Measurements from ENCODE around the gene CTDNEP1.
A peak's percentile ranks its signal among the peaks of the same experiment; 100 is the strongest.

The CTDNEP1 gene

DNA sequence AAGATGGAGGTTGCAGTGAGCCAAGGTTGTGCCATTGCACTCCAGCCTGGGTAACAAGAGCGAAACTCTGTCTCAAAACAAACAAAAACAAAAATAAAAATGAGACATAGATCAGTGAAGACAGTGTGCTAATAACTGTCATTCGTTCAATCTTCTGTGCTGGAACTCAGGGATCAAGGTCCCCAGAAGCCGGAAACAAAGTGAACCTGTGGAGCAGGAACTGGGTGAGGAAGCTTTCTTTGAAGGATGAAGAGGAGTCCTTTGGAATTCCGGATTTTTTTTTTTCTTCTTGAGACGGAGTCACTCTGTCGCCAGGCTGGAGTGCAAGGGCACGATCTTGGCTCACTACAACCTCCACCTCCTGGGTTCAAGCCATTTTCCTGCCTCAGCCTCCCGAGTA, 27.9 kb upstream of the CTDNEP1 start:
- no peak for DNase-seq

DNA sequence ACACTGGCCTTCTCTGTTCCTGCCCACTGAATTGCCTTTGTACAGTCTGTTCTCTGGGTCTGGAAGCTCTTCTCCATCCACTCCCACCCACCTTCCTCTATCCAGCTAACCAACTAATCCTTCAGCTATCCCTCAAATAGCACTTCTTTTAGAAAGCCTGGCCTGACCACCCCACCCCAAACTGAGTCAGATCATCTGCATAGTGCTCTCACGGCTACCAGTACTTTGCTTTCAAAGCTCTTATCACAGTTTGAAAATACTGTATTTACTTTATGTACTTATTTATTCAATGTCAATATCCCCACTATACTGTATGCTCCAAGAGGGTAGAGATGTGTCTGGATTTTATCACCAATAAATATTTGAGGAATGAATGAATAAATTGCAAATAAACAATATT, 15.2 kb upstream of the CTDNEP1 start:
- no peak for DNase-seq

DNA sequence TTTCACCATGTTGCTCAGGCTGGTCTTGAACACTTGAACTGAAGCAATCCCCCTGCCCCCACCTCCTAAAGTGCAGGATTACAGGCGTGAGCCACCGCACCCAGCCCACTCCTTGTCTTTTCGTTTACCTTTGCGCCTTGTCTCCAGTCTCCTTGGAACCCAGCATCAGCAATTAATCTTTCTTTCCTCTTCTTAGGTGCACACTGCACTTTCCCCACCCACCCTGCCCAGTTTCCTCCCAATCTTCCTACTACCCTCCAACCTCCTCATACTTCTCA, 12.2 kb upstream of the CTDNEP1 start:
- DNase-seq = no peak

DNA sequence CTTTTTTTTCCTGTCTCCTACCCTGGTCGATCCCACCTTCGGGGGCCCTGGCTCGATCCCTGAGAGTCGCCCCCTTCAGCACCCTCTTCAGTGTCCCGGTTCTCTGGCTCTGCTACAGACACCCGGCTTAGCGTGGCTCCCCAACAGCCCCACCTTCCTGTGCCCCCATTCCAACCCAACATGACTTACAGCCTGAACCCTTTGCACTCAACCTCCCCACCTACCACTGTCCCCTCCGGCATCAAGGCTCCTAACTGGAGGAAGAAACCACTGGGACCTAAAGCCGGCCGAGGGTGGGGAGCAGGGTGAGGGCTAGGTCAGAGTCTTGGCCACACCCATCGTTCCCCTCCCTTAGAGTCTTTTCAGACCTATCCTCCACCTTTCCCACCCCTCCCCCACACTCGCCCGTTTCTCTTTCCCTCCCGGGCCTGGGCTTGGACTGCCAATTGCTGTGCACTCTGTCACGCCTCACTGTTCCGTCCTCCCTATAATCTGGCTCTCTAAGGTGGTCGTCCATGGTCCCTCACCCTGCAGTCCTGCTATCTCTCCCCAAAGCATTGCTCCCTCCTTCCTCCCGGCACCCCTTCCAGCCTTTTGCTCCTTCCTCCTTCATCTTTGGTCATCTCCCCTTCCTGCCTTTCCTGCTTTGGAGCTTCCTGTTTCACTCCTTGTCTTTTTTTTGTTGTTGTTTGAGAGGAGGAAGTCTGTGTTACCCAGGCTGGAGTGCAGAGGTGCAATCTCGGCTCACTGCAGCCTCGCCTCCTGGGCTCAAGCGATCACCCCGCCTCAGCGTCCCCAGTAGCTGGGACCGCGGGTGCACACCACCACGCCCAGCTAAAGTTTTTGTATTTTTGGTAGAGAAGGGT, 11.6 kb upstream of the CTDNEP1 start:
- peak; percentile 69 for DNase-seq

DNA sequence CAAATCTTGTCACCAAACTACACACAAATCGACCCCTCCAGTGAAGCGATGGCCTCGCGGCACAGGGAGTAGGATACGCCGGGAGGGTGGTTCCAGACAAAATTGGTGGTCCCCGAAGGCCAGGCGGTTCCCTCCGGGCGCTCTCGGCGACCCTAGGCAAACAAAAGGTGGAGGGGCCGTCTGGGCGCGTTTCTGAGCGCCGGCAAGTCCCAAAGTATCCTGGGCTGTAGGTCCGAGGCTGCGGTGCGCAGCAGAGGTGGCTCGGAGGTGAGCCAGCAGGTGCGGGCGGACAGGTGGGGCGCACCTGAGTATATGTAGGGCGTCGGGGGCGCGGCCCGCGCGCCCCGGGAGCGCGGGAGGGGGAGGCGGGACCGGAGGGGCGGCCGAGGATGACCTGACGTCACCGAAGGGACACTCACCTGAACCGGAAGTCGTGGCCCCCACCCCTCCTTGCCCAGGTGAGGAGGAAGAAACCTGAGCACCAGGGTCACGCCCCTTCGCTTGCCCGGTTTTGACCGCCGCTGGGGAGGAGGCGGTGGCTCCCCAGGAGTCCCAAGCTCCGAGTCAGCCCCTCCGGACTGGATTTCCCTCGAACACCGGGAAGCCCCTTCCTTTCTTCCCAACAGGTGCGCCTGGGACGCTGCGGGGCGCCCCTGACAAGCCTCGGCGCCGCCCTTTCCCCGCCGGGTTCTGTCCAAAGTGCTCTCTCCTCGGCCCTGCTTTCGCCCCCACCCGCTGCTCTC, 10.8 kb upstream of the CTDNEP1 start, which contains the start of gene CLDN7:
TSS of gene CLDN7 (minus strand) at position 287 of the 743 bp plus-strand sequence. CDS start 435 bp downstream, outside the sequence.
- DNase-seq = peak; percentile 96

DNA sequence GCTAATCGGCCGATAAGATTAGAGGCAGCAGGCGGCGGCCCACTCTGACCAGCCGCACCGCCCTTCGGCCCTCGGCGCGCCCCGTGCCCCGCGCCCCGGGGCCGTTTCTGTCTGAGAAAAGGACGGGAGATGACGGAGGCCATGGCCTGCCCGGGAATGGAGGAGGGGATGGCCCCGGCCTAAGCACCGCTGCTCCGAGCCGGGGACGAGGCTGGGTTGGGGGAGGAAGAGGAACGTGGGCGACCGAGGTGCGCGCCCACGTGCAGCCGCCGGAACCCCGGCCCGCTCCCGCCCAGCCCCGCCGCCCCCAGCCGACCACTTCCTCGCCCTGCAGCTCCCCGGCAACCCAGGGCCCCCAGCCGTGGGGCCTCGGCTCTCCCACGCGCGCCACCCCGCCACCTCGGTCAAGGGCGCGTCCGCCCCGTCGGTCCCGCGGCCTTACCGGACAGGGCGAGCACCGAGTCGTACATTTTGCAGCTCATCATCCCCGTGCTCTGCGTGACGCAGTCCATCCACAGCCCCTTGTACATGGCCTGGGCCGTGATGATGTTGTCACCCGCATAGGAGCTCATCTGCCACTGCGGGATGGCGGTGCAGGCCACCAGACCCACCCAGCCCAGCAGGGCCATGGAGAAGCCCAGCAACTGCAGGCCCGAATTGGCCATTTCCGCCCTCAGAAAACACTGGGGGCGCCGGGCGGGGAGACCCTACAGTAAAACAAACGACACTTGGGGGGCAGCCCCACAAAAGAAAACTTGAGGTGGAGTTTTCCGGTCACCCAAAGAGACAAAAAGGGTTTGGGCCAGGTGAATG, 10.1 kb upstream of the CTDNEP1 start:
- no peak for DNase-seq

DNA sequence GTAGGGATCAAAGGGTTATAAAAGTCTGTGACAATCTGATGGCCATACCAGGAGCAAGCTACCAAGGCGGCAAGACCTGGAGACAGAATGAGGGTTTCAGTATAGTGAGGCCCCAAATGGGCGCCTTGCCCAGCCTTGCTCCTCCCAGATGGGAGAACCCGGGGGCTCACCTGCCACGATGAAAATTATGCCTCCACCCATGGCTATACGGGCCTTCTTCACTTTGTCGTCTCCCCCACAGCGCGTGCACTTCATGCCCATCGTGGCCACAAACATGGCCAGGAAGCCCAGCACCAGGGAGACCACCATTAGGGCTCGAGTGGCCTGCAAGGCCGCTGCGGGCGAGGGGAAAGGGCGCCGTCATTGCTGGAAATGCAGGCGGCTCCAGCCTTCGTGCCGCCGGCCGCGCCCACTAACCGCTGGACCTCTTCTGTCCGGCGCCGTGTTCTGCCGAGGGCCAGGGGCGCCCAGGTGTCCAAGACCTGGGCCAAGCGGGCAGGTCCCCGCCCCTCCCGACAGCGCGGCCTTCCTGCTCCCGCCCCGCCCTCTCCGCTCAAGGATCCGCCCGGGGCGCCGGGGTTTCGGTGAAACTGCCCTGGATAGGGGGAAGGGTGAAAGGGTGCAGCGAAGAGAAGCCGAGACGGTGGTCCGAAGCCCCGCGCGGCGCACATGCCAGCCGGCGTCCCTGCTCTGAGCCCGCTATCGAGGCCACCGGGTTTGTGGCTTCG, 9.3 kb upstream of the CTDNEP1 start:
- DNase-seq = peak; percentile 73

DNA sequence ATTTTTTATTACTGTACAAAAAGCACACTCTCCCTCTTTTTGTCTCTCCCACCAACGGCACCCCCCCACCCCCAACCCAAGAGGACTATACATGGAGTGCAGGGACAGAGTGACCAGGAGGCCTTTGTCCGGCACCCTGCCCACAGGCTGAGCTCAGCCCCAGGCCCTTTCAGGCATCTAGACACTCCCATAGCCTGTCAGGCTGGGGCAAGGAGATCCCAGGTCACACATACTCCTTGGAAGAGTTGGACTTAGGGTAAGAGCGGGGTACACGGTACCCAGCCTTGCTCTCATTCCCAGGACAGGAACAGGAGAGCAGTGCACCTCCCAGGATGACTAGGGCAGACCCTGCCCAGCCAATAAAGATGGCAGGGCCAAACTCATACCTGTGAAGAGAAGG, 8.6 kb upstream of the CTDNEP1 start:
- no peak for DNase-seq

DNA sequence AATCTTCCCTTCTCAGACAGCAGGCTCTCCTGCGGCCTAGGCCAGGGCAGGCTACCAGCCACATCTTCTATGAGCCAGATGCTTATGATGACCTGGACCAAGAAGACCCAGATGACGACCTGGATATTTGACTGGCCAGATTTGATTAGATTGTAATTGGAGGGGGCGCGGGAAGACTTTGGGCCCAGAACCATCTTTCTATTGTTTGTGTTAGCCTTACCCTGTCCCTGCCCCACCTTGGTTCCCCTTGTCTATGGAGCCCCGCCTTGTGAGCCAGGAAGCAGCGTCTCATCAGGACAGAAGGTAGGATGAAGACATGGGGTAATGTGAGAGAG, 8.0 kb upstream of the CTDNEP1 start:
- DNase-seq = no peak

DNA sequence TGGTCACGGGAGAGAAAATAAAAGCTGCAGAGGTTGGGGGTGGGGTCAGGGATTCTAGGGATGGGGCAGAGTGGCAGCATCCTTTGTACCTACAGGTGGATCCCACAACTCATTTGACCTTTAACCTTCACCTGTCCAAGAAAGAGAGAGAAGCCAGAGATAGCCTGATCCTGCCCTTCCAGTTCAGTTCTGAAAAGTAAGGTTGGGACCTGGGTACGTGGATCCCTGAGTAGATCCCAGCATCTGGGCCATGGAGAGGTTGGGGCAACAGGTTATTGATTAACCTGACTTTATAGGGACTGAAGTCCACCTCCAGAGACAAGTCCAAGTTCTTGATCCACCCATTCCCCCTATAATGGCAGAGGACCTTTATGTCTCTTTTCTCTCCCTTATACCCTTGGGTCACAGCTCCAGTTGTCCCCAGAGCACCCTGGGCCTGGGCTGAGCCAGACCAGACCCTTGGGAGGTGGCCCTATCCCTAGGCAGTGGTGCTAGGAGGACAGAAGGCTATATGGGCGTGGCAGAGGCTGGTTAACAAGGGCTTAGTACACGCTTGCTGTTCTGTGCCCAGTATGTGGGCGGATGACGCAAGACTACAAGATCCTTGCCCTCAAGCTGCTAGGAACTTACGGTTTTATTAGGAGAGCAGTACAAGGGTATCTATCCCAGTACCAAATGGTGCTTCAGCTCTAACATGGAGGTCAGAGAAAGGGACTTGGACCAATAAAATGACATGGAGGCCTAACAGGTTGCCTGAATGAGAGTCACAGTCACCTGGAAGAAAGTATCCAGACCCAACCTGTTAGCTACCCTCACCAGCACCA, 7.4 kb upstream of the CTDNEP1 start:
- no peak for DNase-seq

DNA sequence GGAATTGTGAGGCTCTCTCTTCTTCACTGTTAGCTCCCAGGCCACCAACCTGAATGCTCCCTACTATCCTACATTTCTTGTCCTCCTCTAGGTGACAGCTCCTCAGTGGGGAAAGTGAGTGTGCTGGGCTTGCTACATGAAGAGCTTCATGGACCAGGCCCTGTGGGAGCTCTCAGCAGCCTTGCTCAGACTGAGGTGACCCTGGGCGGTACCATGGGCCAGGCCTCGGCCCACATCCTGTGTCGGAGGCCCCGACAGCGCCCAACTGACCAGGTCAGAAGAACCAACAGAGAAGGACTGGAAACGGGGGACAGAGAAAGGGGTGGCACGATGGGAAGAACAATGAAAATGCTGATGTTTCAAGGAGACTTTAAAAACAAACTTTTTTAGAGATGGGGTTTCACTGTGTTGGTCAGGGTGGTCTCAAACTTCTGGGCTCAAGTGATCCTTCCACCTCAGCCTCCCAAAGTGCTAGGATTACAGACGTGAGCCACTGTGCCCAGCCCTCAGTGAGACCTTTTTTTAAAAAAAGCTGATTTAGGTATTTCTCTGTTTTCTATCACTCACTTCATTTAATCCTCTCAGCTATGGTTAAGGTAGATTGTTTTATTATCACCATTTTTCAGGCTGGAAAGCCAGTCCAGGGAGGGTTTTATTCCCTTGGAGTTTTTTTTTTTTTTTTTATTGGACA, 5.4 kb upstream of the CTDNEP1 start:
- no peak for DNase-seq

DNA sequence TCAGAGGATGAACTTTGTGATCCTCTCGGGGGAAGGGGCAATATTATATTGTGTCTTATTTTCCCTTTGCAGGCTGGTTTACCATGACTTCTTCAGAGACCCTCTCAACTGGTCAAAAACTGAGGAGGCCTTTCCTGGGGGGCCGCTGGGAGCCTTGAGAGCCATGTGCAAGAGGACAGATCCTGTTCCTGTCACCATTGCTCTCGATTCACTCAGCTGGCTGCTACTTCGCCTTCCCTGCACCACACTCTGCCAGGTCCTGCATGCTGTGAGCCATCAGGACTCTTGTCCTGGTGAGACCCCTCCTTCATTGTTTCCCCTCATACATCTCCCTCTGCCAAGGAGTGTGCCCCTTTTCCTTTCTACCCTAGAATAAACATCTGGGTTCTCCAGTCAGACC, 3.0 kb upstream of the CTDNEP1 start:
- DNase-seq = no peak

DNA sequence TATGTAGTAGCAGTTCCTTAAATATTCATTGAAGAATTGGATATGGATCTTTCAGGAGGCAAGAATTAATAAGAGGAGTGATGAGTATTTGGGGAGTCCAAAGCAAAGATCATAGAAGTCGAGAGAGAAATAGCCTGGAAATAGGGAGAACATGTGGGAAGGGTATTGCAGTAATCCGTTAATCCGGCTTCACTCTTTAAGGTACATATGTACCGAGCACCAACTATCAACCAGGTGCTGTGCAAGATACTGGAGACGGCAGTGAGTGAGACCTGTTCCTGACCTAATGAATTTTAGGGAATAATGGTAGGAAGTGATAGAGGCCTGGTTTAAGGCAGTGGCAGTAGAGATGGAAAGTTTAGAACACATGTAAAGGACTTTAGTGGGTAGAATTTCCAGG, 1.5 kb upstream of the CTDNEP1 start:
- no peak for DNase-seq

DNA sequence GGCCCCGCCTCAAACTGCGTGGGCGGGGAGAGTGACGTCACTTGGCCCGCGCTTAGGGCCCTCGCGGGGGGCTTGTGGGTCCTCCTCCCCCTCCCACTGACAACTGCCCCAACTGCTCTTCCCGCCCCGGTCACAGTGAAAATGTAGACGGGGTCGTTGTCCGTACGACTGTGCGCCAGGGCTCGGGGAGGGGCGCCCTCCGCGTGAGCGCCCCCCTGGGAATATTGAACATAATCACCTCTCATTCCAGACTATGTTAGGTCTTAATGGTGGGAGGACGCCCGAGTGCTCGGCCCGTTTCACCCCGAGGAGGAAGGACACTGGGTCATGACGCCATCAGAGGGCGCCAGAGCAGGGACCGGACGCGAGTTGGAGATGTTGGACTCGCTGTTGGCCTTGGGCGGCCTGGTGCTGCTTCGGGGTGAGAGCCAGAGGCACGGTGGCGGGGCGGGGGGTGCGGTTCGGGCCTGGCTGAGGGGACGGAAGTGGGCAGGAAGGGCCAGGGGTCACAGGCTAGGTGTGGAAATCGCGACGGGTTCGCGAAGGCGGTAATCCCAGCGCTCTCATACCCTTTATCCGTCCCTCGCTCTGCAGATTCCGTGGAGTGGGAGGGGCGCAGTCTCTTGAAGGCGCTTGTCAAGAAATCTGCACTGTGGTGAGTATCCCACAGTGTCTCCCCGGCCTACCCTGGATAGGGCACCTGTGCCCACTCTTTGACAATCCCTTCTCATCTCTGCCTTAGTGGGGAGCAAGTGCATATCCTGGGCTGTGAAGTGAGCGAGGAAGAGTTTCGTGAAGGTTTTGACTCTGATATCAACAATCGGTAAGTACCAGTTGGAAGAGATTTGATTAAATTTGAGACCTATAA, 876 bp upstream of the CTDNEP1 start, which contains the start of gene ELP5:
TSS of gene ELP5 (plus strand) at position 40 of the 868 bp plus-strand sequence. CDS start at position 376, 336 bp downstream.
- peak; percentile 89 for DNase-seq

DNA sequence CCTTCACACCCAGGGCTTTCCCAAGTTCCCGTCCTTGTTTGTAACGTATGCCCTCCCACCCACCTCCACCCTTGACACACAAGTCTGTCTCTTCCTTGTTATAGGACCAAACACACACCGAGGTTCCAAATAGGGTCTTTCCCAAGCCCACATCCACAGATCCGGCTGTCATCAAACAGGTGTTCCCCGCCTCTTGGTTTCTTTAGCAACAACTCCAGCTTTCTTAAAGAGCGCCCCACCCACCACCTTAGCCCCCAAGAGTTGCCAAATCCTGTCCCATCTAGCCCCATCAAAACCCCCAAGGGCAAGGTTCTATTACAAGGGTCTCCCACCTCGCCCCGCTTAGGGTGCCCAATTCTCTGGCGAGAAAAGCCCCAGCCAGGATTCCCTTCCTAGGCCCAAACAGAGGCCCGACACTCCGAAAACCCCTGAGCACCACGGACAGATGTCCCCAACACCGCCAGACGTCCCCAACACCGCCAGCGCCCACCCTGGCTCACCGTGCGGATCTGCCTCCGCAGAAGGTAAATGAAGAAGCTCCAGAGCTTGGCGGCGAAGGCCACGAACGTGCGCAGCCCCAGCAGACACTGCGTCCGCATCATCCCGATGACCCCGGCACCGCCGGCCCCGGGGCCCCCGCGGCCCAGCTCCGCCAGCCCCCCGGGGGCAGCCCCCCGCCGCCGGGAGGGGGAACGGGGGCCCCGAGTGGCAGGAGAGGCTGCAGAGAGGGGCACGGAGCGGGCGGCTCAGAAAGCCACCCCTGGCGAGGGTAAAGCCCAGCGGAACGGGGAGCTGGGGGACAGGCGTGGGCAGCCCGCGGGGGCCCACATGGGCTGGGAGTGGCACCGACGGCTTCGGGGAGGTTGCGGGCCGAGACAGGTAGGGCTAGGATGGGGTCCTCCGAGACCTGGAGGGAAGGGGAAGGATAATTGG, 573 bp downstream of the CTDNEP1 start:
- no peak for DNase-seq

DNA sequence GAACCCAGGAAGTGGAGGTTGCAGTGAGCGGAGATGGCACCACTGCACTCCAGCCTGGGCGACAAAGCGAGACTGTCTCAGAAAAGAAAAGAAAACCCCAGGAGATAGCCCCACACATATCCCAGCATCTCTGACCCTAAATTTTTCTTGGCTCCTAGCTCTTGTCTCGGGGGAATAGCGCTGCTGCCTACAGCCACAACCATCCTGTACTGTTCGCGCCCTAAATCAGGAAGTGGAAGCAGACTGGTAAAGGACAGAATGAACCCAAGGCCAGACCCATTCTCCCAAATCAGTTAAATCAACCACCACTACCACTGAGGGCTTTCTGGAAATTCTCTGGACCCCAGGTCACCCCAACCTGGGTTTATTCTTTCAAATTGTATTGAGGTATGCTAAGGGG, 1.7 kb downstream of the CTDNEP1 start:
- no peak for DNase-seq

DNA sequence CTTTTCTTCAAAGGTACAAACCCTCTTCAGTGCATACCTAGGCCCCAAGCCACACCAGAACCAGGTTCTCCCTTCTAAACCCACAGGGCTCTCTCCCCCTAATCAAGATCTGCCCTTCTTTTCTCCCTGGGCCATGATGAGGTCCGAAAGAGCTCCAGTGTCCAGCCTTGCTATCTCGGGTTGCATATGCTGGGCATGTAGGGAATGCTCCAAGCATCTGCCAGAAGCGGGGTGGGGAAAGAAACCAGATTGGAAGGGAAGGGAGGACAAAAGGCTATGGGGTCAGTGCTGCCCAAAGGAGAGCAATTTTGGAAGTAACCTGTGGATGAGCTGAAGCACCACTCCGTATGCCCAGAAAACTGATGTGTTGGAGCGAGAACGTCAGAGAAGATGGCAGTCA, 2.3 kb downstream of the CTDNEP1 start:
- DNase-seq = no peak

DNA sequence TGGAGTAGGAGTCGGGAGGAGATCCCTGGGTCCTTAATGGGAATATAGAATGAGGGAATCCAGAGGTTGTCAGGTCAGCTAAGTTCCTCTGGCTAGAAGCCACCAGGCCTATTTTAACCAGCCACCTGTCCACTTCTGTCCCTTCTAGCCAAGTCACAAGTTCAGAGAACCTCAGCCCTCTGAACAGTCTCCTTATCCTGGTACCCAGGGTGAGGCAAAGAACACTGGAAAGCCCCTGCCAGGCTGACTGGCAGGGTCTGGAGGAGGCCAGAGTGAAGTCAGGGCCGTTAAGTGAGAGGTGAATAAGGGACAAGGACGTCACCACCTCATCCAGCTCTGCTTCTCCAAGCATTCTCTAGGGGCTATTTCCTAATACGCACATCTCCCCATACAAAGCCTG, 2.7 kb downstream of the CTDNEP1 start:
- no peak for DNase-seq

DNA sequence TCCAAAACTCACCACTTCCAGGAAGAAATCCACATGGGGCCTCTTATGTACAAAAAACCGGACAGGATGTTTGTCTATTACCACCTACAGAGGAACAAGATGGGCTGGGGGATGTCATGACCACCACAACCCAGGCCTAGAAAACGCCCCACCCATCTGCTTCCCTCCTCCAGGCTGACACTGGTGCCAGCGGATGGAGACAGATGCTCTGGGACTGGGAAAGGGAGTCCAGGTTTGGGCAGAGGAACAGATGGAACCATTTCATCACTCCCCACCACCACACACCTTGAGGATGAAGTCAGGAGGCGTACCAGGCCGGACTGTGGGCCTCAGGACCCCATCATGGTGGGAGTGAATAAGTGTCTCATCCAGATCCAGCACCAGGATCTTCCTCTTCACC, 4.8 kb downstream of the CTDNEP1 start:
- DNase-seq = no peak

All from NCI-H510A (cell line).